Measurements from ENCODE around the gene MAN2B2.
"Not testable (repeated sequence)": the region's sequence is repeated elsewhere in the genome, so short reads cannot be mapped to it uniquely, and the experiment has no call there.

MAN2B2 gene

DNA sequence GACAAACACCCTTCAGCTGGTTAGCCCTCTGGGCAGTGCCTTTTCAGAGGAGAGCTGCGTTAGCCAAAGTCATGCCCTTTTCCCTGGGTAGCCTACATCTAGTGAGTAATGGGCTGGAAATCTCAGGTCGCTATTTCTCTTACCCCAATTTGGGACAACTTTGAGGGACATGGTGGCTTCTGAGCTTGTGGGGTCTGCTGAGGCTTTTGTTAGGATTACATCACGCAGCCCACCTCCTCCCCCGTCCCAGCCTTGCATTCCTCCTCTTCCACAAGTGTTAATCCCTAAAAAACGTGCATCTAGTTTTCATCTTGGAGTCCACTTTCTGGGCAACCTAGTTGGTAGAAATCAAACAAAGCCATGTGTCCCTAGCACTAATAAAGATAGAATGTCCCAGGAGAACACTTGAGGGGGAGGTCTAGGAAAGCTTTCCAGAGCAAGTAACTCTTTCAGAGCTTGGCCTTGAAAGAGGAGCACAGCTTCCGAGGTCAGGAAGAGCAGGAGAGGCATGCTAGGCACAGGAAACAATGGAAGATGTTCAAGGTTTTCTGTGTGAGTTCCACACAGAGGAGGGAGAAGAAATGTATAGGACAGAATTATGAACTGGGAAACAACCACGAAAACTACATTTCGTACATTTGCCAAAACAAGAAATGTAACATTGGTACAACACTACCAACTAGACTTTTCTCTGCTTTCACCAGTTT is 68.3 kb downstream of the MAN2B2 start:
- DNase-seq (ENCODE audit: low spot score): no peak

DNA sequence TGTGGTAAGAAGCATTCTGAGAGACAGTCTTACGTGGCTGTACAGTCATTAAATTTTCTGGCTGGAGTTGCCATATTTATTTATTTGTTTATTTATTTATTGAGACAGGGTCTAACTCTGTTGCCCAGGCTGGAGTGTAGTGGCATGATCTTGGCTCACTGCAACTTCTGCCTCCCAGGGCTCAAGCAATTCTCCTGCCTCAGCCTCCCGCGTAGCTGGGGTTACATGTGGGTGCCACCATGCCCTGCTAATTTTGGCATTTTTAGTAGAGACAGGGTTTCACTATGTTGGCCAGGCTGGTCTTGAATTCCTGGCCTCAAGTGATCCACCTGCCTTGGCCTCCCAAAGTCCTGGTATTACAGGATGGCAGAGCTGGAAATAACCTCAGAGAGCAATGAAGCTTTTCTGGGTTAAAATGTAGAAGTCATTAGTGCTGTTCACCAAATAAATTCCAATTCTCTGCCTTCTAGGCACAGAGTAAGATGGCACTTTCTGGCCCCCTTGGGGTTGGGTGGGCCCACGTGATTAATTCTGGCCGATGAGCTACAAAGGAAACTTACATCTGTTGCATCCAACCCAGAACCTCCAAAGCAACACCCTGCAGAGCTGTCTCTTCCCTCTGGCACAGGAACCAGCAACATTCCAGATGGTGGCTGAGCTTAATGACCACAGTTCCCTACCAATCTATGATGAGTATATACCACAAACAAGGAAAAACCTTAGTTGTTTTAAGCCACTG is 70.0 kb downstream of the MAN2B2 start:
- no peak for DNase-seq (ENCODE audit: low spot score)

DNA sequence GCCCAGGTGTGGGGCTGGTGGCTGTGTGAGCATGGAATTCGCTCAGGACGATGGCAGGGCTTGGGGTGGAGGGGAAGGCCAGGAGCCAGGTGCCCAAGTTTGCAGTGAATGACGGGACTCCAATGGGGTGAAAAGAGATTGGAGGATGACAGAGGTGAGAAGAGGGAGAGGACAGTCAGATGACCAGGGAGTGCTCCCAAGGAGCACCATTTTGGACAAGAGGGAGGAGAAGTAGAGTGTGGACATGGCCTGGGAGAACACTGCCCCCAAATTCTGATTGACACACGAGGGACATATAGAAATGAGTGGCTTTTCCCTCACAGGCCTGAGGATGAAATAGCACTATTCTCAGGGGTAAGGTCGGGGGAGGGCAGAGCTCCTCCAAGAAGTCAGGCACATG is 72.2 kb downstream of the MAN2B2 start:
- no peak for DNase-seq (ENCODE audit: low spot score)

DNA sequence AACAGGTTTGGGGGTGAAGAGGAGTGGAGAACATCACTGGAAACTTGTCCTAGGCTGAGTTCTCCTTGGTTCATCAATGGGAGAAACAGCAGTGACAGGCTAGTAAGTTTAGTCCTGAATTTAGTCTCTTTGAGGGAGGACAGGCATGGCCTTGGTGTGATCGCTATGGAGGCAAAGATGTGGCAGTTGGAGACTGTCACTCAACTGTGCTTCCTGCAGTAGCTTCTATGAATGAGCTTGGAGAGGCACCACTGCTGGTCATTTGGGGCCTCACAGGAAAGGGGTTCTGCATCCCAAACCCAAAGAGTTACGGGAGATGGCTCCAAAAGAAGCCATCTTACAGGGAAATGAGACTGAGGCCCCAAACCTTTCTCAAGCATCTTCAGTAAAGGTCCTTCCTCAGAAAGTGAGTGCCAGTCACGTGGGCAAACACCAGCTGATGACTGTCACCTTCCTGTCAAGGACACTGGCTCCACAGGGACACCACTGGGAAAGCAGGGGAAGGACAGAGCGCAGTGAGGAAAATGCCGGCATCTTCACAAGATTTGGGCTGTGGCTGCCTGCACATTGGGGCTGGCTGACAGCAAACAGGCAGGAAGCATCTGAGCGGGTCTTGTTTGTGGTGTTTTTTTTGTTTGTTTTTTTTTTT is 72.7 kb downstream of the MAN2B2 start:
- DNase-seq (ENCODE audit: low spot score): no peak

DNA sequence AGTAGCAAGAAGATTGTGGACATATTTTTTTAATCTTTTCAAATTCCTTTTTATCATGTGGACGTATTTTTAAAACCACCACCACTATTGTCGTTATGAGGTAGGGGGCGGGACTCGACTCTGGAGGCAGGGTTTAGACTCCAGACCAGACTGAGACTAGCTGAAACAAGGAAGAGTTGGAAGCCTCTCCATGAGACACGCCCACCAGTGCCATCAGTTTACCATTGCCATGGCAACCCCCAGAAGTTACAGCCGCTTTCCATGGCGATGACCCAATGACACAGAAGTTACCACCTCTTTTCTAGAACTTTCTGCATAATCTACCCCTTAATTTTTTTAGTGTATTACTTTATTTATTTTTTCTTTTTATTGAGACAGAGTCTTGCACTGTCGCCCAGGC is 74.2 kb downstream of the MAN2B2 start:
- no peak for DNase-seq (ENCODE audit: low spot score)

DNA sequence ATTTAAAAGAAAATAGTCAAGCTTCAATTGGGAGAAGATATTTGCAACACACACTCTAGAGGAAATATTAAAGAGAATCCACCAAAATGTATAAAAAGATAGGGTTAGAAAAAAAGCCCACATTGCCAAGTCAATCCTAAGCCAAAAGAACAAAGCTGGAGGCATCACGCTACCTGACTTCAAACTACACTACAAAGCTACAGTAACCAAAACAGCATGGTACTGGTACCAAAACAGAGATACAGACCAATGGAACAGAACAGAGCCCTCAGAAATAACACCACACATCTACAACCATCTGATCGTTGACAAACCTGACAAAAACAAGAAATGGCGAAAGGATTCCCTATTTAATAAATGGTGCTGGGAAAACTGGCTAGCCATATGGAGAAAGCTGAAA is 79.2 kb downstream of the MAN2B2 start:
- DNase-seq (ENCODE audit: low spot score): not testable (repeated sequence)

DNA sequence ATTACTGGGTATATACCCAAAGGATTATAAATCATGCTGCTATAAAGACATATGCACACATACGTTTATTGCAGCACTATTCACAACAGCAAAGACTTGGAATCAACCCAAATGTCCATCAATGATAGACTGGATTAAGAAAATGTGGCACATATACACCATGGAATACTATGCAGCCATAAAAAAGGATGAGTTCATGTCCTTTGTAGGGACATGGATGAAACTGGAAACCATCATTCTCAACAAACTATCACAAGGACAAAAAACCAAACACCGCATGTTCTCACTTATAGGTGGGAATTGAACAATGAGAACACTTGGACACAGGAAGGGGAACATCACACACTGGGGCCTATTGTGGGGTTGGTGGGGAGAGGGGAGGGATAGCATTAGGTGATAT is 80.3 kb downstream of the MAN2B2 start:
- not testable (repeated sequence) for DNase-seq (ENCODE audit: low spot score)

DNA sequence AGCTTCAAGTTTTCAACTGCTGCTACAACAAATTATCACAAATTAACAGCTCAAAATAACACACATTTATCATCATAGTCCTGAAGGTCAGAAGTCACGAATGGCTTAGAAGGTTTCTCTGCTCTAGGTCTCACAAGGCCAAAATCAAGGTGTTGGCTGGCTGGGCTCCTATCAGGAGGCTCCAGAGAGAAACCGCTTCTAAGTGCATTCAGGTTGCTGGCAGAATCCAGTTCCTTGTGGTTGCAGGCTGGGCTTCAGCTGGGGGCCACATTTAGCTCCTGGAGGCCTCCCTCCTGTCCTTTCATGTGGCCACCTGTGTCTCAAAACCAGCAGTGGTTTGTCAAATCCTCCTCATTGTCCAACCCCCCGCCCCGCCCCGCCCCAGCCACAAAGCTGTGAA is 80.9 kb downstream of the MAN2B2 start:
- no peak for DNase-seq (ENCODE audit: low spot score)

DNA sequence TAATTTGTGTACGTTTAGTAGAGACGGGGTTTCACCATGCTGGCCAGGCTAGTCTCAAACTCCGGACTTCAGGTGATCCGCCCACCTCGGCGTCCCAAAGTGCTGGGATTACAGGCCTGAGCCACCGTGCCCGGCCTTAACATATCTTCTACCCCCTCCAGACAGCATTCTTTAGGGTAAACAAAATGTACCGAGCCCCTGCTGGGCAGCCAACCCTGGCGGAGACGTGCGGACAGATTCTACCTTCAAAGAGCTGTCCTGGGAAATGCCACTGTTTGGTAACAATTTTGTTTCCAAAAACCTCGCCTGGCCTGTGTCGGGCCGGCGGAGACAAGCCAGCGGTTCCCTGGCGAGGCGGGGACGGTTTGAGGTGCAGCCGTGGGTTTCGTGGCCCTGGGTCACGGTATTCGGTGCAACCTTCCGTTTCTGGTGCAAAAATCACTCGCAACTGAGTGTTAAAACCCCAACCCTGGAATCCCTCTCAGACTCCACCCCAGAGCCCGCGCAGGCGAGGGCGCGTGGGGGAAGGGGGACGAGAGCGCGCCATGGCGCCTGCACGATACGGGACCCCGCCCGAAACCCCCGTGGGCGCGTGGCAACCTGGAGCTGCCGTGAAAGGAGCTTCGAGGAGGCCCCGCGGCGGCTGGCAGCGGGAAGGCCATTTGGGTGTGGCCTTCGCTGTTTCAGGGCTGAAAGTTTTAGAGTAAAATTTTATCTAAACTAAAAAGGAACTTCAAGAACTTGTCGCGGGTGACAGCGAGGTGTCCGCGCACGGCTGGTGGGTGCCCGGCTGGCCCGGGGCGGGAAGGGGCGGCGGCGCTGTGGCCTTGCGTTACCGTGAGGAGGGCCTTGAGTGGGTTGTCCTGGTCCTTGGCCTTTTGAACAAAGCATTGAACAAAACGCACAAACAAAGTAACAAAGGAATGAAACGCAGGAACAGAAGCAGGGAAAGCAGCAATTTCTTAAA is 82.5 kb downstream of the MAN2B2 start:
- no peak for DNase-seq (ENCODE audit: low spot score)

DNA sequence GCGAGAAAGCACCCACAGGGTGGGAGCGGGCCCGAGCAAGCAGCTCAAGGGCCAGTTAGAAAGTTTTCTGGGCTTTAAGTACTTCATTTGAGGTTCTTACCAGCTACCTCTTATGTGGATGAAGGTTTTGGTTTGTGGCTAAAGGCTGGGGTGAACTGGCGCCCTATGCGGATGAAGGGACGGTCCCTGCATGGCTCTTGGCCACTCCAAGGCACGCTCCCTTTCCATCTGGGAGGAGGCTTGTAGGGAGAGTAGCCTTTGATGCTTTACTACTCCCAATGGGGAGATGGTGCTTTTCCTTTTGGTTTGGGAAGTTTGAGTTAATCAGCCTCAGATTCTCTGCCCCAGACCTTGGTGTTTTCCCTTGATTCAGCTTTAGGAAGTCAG is 83.2 kb downstream of the MAN2B2 start:
- DNase-seq (ENCODE audit: low spot score): no peak

DNA sequence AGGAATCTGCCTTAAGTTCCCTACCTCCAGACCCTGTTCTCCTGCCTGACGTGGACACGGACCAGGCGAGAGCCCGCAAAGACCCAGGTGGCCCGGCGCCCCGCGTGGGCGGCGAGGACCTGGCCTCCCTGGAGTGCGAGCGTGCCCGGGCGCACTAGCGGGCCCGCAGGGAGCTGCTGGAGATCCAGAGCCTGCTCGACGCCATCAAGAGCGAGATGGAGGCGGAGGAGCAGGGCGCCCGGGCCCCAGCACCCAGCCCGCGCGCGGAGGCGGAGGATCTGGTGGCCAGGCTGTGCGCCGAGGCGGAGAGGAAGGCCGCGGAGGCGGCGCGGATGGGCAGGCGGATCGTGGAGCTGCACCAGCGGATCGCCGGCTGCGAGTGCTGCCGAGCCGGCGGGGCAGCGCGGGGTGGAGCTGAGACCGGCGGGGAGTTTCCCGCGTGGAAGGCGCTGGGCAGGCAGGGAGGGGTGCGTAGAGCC is 83.6 kb downstream of the MAN2B2 start:
- DNase-seq (ENCODE audit: low spot score): peak; percentile 74

DNA sequence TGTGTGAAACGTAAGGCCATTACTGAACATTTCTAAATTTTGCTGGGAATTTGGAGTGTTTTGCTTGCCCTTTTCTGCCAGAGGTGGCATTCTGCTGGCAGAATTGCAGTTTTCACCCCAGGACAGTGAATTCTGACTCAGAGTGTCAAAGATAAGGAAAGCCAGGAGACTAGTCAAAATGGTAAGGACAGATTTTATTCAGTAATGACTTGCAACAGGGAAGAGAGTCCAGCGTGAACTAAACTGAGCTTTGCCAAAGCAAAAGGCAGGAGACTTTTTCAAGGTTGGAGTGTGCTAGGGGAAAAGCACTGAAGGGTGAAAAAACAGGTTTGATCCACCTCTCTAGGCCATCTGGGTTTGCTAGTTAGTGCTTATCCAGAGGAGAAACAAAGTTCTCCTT is 84.9 kb downstream of the MAN2B2 start:
- DNase-seq (ENCODE audit: low spot score): no peak

DNA sequence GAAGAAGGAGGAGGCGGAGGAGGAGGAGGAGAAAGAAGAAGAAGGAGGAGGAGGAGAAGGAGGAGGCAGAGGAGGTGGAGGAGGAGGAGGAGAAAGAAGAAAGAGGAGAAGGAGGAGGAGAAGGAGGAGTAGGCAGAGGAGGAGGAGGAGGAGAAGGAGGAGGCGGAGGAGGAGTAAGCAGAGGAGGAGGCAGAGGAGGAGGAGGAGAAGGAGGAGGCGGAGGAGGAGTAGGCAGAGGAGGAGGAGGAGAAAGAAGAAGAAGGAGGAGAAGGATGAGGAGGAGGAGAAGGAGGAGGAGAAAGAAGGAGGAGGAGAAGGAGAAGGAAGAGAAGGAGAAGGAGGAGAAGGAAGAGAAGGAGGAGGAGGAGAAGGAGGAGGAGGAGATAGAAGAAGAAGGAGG is 85.4 kb downstream of the MAN2B2 start:
- no peak for DNase-seq (ENCODE audit: low spot score)

DNA sequence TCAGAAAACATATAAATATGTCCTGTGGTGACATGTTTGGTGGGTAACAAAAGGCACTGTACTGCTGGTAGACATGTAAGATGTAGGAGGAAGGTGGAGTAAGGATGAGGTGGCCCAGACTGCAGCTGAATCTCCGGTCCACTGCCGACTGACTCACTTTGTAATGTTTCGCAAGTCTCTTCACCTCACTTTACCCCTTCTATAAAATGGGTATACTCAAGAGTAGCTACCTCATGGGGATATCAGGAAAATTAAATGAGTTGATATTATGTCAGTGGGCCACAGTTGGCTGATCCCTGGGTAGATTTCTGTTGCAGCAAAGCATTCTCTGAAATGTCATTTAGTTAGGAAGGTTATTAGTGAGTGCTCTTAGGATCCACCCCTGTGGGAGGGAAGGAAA is 87.6 kb downstream of the MAN2B2 start:
- DNase-seq (ENCODE audit: low spot score): no peak

DNA sequence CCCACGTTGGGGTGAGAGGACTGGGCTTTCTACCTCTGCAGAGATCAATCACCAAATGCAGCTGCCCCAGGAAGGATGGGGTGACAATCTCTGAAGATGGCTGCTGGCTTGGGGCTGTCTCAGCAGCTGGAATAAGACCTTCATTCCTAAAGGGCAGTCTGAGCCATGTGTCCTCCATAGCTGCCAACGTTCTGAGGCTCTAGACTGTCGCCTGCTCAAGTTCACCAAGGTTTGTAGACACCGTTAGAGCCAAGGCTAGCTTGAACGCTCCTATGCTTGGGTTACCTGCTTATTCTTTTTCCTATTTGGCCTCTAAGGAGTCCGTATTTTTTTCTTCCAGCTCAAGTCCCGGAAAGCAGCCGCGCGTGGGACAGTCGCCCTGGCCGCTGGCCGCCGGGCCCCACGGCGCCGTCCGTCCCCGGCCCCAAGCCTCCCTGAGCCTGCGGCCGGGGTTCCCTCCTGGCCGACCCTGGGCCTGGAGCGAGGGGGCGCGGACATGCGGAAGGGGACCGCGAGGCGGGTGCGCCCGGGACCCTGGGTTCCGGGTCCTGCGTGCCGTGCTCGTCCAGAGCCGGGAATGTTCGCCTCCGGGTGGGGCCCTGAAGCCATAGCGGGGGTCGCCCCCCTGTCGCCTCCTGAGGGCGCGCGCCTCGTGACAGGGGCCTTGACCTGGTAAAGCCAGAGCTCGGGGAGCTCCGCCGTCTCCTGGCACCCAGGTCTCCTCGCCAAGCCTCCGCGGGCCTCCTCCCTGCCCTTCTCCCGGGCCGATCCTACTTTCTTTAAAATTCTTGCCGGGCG is 88.8 kb downstream of the MAN2B2 start:
- DNase-seq (ENCODE audit: low spot score): peak; percentile 29

DNA sequence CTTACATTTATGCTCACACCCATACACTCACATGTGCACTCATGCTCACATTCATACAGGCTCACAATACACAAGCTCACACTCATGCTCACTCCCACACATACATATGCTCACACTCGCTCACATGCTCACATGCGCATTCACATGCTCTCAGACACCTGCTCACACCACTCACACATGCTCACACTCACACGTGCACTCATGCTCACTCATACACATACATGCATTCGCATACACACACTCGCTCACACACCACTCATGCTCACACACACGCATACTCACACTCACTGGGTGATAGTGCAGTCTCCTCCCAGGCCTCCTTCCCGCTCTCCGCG is 90.3 kb downstream of the MAN2B2 start:
- DNase-seq (ENCODE audit: low spot score): no peak

DNA sequence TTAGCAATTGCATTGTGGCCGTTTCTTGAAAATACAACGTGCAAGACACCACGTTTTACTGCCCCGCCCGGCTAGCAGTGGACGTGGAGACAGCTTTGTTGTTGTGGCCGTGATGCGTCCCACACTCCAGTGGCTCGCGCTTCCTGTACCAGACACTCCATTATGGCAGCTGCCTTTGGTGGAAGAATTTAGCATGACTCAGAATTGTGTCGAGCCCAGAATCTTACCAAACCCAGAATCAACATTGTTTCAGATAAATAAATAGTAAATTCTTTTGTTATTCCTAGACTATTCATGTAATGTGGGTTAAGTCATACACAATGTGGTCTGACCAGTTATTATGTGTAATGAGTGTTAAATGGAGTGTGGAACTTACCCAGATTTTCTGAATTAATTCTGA is 93.4 kb downstream of the MAN2B2 start:
- DNase-seq (ENCODE audit: low spot score): no peak

DNA sequence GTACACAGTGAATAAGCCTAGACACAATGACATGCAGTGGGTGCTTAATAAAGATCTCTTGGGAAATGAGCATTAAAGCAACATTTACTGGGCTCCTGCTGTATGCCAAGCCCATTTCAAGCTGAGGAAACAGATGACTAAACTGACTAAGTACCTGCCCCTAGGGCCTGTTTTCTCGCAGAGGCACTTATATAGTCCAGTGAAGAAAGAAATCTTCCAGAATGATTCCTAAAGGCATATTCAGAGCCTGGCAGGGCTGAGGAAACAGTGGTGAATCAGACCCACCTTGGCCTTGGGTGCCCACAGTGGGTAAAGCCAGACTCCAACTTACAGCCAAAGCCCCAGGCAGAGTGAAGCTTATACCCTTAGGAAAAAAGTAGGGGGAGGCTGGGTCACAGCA is 96.7 kb downstream of the MAN2B2 start:
- no peak for DNase-seq (ENCODE audit: low spot score)

DNA sequence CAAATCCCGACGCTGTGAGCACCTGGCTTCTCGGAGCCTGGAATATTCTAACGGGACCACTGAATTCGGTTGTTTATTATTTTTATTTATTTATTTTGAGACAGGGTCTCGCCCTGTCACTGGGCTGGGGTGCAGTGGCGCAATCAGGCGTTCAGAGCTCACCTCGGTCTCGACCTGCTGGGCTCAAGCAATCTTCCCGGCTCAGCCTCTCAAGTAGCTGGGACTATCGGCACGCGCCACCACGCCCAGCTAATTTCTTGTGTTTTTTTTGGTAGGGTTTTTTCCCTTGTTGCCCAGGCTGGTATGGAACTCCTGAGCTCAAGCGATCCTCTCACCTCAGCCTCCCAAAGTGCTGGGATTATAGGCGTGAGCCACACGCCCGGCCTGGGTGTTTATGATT is 97.1 kb downstream of the MAN2B2 start:
- no peak for DNase-seq (ENCODE audit: low spot score)

DNA sequence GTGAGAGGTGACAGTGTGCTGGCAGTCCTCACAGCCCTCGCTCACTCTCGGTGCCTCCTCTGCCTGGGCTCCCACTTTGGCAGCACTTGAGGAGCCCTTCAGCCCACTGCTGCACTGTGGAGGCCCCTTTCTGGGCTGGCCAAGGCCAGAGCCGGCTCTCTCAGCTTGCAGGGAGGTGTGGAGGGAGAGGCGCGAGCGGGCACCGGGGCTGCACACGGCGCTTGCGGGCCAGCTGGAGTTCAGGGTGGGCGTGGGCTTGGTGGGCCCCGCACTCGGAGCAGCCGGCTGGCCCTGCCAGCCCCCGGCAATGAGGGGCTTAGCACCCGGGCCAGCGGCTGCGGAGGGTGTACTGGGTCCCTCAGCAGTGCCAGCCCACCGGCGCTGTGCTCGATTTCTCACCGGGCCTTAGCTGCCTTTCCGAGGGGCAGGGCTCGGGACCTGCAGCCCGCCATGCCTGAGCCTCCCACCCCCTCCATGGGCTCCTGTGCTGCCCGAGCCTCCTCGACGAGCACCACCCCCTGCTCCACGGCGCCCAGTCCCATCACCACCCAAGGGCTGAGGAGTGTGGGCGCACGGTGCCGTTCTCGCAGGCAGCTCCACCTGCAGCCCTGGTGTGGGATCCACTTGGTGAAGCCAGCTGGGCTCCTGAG is 97.7 kb downstream of the MAN2B2 start:
- DNase-seq (ENCODE audit: low spot score): not testable (repeated sequence)
